HG03025 (cell line): Measurements from ENCODE around the gene ACSS1.

Experiments used
- ATAC-seq: cut with Tn5 transposase; IDR thresholded peaks from one replicate; pipeline ENCODE4 v1.9.1; 2021; ENCODE audit warnings: mild to moderate bottlenecking, moderate library complexity; ENCODE audit not compliant: unreplicated experiment, low FRiP score

The ACSS1 gene

DNA sequence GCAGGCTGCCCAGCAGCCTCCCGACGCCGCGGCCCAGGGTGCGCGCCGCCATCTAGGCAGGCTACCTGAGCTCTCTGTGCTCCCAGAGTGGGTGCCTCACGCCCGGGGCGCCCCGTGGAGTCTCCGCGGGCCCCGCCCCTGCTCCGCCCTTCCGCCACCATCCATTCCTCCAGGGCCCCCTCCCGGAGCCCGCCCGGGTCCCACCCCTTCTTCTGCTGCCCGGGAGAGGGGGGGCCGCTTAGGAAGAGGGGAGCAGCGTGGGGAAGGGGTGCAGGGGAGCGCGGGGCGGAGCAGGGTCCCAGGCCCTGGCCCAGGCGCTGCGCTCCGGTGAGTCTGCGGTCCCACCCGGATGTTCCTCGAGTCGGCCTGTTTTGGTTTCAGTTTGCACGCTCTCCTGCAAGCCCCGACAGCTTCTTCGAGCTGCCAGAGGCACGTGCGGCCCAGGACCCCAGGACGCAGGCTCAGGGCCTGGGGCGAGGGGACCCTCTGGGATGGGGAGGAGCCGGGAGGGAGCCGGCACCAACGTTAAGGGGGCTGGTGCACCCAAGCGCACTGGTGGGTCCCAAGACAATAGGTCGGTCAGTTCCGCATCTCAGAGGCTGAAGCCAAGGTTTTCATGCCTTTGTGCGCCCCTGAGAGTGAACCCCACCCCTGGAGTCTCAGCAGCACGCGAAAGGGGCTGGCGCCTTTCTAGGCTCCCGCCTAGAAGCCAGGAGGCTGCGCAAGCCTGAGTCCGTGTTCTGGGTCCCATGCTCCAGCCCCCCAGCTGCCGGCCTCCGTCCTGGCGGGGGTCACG is at the start of gene ACSS1:
TSS of gene ACSS1 (minus strand) at position 89 of the 796 bp plus-strand sequence. CDS start at position 52, 37 bp downstream.
- peak; percentile 63 for ATAC-seq

DNA sequence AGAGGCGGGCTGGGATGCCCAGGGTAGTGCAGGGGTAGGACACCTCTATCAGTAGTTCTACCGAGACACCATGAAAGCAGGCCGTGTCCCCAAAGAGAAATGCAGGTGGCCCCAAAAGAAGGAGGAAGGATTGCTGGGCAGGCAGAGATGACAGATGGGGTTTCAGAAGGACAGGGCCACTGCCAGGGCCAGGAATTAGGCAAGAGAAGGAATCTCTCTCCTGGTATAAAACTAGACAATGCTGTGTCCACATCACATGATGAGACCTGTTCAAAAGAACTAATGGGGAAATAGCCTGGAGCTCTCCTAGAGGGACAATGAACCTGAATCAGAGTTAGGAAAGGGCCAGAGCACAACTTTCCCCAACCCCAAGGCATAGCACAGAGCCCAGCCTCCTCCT is 45.6 kb upstream of the ACSS1 start:
- ATAC-seq = no peak

GRCh38 chr20:25100914-25101313 is 43.0 kb upstream of the ACSS1 start:
- ATAC-seq = no peak

DNA sequence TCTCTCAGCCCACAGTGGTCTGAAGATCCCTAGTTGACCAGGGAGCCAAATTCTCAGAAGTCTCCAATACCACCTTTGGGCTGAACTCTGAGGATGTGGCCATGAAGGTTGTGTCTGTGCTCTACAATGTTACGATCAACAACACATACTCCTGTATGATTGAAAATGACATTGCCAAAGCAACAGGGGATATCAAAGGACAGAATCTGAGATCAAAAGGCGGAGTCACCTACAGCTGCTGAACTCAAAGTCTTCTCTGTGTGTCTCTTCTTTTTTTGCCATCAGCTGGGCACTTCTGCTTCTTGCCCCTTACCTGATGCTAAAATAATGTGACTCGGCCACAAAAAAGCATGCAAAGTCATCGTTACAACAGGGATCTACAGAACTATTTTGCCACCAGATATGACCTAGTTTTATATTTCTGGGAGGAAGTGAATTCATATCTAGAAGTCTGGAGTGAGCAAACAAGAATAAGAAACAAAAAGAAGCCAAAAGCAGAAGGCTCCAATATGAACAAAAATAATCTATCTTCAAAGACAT is 41.7 kb upstream of the ACSS1 start:
- no peak for ATAC-seq

DNA sequence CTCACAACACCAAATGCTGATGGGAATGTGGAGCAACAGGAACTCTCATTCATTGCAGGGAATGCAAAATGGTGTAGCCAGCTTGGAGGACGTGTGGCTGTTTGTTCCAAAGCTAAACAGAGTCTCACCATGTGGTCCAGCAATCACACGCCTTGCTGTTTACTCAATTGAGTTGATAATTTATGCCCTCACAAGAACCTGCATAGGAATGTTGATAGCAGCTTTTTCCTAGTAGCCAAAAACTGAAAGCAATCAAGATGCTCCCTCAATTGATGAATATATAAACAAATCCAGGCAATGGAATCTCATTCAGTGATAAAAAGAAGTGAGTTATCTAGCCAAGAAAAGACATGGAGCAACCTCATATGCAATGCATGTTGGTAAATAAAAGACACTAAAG is 39.6 kb upstream of the ACSS1 start:
- no peak for ATAC-seq

GRCh38 chr20:25090492-25091429 is 32.8 kb upstream of the ACSS1 start:
- ATAC-seq = no peak

- ATAC-seq = no peak
Observed at GRCh38 chr20:25089662-25090061, 31.7 kb upstream of the ACSS1 start.

DNA sequence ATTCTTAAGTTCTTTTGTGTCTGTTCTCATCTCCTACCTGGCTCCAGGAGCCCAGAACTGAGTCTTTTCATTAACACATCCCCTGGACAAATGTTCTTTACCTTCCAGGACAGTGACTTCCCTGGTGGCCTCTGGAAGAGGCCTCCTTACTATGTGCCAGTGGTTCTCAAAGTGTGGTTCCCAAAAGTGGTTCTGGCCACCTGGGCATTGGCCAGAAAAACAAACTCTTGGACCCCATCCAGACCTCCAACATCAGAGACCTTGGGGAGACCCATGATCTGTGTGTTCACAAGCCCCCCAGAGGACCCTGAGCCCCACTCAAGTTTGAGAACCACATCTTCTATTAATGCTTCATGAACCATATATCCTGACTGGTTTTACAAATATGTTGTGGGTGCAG is 31.2 kb upstream of the ACSS1 start:
- ATAC-seq = no peak

DNA sequence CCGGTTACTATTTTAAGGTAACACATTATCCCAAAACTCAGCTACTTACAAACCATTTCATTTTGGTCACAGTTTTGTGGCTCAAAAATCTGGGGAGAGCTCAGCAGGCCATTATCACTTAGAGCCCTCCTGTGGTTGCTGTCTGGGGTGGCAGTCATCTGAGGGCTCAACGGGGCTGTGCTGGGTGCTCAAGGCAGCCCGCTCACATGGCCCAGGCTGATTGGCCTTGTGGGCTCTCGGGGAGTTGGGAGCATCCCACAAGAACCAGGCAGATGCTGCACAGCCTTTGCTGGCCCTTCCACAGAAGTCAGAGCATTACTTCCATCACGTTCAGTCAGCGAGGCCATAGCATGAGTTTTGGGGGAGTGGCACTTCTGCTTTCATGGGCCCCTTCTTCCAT is 30.3 kb upstream of the ACSS1 start:
- ATAC-seq = no peak

GRCh38 chr20:25087186-25087929 is 29.4 kb upstream of the ACSS1 start:
- ATAC-seq = no peak

DNA sequence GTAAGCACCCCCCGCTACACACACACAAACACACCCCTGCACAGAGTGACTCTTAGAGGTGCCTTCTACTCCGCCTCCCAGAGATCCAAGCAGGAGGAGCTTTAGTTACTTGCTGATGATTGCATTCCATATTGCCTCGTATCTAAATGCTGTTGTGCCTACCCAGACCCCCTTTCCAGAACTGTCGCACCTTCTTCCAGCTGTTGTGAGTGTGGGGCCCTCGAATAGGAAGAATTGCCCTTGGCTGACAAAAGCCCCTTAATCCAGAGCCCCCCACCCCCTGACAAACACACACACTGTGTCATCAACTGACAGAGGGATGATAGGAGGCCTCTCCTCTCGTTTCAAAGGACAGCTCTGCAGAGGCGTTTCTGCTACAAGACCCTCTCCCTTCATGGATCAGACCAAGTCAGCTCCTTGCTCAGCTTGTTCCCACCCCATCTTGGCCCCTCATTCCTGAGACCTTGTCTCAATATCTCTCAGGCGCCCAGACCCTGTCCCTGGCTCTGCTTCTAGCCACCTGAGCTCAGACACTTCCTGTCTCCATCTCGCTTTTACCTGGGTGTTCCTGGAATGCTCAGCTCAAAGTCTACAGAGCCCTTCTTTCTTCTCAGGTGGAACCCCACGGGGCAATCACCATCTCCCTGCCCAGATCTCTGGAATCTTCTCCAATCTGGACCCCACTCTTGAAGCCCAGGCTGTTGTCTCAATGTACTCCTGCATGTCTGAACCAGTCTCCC is 28.0 kb upstream of the ACSS1 start:
- no peak for ATAC-seq

- no peak for ATAC-seq
Observed at GRCh38 chr20:25084626-25085187, 26.8 kb upstream of the ACSS1 start.

DNA sequence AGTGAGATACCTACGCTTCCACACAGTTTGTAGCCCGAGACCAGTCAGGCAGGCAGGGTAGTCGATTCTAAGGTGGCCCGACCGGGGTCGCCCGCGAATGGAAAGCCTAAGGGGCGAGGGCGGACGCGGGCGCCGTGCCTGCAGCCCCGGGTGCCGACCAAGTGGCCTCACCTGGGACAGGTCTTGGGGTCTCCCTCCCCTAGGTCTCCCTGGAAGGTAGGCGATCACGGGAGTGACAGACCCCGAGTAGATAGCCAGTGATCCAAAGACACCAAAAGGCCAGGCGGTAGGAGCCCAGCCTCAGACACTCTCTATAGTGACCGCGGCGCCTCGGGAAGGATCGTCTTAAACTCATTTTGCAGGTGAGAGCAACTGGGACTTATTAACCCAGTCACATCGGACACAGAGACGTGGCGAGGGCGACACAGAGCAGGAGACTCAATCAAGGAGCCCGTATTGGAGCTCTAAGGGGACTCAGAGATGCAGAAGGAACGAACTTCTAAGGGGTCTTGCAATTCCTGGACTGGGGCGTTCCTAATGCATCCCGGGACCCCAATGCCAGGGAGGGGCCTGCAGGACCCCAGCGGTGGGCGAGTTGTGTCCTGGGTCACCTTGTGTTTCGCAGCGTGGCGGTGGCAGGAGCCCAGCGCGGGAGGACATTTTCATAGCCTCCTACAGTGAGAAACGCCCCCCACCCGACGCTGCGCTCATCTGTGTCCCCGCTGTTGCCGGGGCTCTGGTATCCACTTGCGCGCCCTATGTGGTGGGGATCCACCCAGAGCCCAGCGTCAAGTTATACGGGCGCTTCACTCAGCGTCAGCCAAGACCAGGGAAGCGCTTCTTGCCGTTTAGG is 26.1 kb upstream of the ACSS1 start:
- ATAC-seq = no peak

DNA sequence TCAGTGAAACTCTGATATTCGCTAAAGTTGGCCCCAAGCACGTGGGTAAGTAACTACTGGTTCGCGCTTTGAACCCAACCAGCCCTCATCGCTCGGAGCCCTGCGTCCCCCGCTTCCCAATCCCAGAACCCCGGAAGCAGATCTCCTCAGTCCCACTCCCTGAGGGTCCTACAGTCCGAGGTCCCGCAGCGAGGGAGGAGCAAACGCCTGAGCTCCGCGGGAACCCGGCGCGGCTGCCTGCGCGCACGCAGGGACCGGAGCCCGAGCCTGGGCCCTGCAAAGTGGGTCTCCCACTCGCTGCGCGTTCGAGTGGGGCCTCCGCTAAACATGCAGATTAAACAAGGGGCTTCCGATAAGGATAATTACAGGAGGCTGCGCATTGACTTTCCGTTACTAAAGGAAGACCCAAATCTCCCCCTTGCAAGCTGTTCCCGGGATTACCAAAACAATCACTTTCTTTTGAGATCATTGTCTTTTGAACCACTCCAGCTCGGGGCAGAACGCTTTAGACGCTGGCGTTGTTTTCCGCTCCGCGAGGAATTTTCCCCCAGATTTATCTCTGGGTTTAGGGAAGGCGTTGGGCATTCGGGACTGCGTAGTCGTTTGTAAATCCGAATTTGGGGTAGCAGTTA is 25.3 kb upstream of the ACSS1 start:
- ATAC-seq = no peak

DNA sequence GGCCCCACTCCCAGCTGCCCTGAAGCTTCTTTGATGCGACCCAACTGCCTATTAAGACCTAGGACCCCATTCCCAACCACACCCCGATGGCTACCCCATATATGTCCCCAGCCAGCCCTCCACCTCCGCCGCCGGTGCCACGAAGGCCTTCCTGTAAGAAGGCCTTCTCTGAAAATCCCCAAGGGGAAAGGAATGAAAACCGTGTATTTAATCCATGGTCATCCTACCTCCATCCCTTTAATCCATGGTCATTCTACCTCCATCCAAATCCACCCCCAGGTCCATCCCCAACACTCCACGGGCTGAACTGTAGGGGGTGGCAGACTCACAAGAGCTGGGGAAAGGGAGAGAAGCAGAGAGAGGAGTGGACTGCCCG is 24.5 kb upstream of the ACSS1 start:
- ATAC-seq = no peak

GRCh38 chr20:25081730-25082497 is 24.0 kb upstream of the ACSS1 start, which contains the start of gene VSX1:
Gene VSX1 (minus strand): TSS chr20:25082141. CDS start chr20:25082096, 45 bp downstream.
- no peak for ATAC-seq

DNA sequence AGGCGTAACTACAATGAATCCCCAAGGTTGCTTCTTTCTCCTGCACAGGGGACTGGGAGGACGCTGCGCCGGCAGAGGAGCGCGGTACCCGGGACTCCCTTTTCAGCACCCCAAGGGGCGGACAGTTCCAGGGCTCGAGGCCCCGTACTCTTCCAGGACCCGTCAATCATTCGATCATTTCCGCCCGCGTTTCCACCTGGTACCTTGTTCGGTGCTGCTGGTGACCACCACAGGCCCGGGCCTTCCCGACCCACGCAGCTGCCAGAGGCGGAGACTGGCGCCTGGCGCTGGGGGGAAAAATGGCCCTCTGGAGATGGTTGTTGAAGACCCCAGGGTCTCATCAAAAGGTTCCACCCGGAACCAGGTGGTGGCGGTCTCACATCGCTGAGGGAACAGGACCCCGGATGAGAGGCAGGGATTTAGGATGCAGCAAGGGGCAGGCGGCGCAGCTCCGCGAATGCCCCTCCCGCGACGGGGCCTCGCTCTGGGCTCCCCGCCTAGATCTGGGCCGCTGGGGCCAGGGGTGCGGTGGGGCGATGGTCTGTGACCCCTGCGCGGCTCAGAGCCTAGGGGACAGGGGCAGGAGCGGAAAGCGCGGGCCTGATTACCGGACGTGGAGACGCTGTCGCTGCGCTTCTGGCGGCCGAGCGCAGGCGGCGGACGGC is 23.3 kb upstream of the ACSS1 start:
- ATAC-seq = no peak
